Endothelial cell of umbilical vein (primary cell): ENCODE measurements around the gene PDGFRB. TPM values are rescaled to one million over a fixed set of nuclear protein-coding genes. Genes with fewer than 3 reads are reported as not detected.

Experiments
- BruUV-seq: library from RNA; stranded (reverse); fragments of 400-500 nt; replicated peaks from 2 replicates; lab custom pipeline; 2021; lab: Mats Ljungman, UMichigan
- CTCF ChIA-PET: fragments of 300-600, 350-600 bp; sonication (Branson Sonifier 250); formaldehyde crosslinking; loops from one replicate; lab custom pipeline; 2021; ENCODE audit warnings: antibody characterized with exemption, inconsistent platforms; lab: Charles Lee
- POLR2A ChIA-PET: fragments of 300-600, 350-600 bp; sonication (Branson Sonifier 250); formaldehyde crosslinking; loops from one replicate; lab custom pipeline; 2021; ENCODE audit warnings: antibody characterized with exemption, inconsistent platforms; lab: Charles Lee
- DNase-seq: peaks from one replicate; pipeline ENCODE4 v3.0.0-alpha.2; 2011; ENCODE audit warnings: low read depth, low spot score
- FAIRE-seq: peaks from 2 replicates; lab custom pipeline; 2011; peaks lifted over from hg19 to GRCh38; lab: Jason Lieb, UNC
- H2AFZ ChIP-seq: 2 replicates; pipeline ENCODE4 v1.6.0; 2012; ENCODE audit warnings: low read depth, low read length, control low read depth, inconsistent platforms
- H3K27ac ChIP-seq: 2 replicates; pipeline ENCODE4 v1.5.1; 2011; ENCODE audit warnings: low read depth, mild to moderate bottlenecking, control low read depth, low read length, moderate library complexity; ENCODE audit not compliant: insufficient read depth
- H3K27me3 ChIP-seq, 2 experiments: 2 replicates each; pipeline versions ENCODE4 v1.6.0 to v1.6.1; 2011; ENCODE audit warnings: low read length in 2 of 2, mixed read lengths in 1 of 2; ENCODE audit not compliant: control insufficient read depth in 2 of 2, insufficient read depth in 2 of 2
- H3K36me3 ChIP-seq, 2 experiments: 2 replicates in 1 of 2; 3 replicates in 1 of 2; pipeline ENCODE4 v1.5.1; 2011; ENCODE audit warnings: low read length in 2 of 2, mild to moderate bottlenecking in 1 of 2, moderate library complexity in 1 of 2; ENCODE audit not compliant: control insufficient read depth in 2 of 2, insufficient read depth in 2 of 2; ENCODE audit errors: extremely low read depth in 1 of 2
- H3K4me1 ChIP-seq: 3 replicates; pipeline ENCODE4 v1.5.1; 2011; ENCODE audit warnings: mild to moderate bottlenecking, low read length; ENCODE audit not compliant: control insufficient read depth, insufficient read depth; ENCODE audit errors: extremely low read depth
- H3K4me2 ChIP-seq: 2 replicates; pipeline ENCODE4 v1.6.1; 2011; ENCODE audit warnings: low read length, control low read depth, mixed read lengths; ENCODE audit not compliant: insufficient read depth
- H3K4me3 ChIP-seq, 3 experiments: fragments of 200-600 bp in 1 of 3; sonication (generic), shearing (Covaris generic) in 1 of 3; replicated peaks in 1 of 3; 2 replicates each; pipeline ENCODE4 v1.5.1; 2011 to 2016; ENCODE audit warnings: control low read depth in 3 of 3, low read length in 3 of 3, mild to moderate bottlenecking in 2 of 3, inconsistent platforms in 1 of 3, low read depth in 1 of 3, moderate library complexity in 1 of 3; ENCODE audit not compliant: insufficient read depth in 1 of 3
- H3K79me2 ChIP-seq: 2 replicates; pipeline ENCODE4 v1.6.0; 2012; ENCODE audit warnings: low read length, inconsistent platforms; ENCODE audit not compliant: control insufficient read depth, insufficient read depth
- H3K9ac ChIP-seq: replicated peaks from 2 replicates; pipeline ENCODE3; 2011; ENCODE audit warnings: low read length, control low read depth; ENCODE audit not compliant: insufficient read depth; ENCODE audit errors: extremely low read depth
- H3K9me1 ChIP-seq: replicated peaks from 3 replicates; pipeline ENCODE4 v1.6.0; 2011; ENCODE audit warnings: mild to moderate bottlenecking, low read length; ENCODE audit not compliant: control insufficient read depth, insufficient read depth; ENCODE audit errors: extremely low read depth
- H3K9me3 ChIP-seq: replicated peaks from 2 replicates; pipeline ENCODE4 v1.5.1; 2012; ENCODE audit warnings: low read length, inconsistent platforms; ENCODE audit not compliant: control insufficient read depth, insufficient read depth
- H4K20me1 ChIP-seq: replicated peaks from 2 replicates; pipeline ENCODE3; 2011; ENCODE audit warnings: mild to moderate bottlenecking, low read length; ENCODE audit not compliant: control insufficient read depth, insufficient read depth; ENCODE audit errors: extremely low read depth
- CTCF ChIP-seq, 2 donors: IDR thresholded peaks; 1 replicate in 1 of 2; 2 replicates in 1 of 2; pipeline ENCODE4 v1.5.1; 2011; ENCODE audit warnings: low read length in 2 of 2, mild to moderate bottlenecking in 2 of 2, moderate library complexity in 2 of 2, control low read depth in 1 of 2, inconsistent platforms in 1 of 2, low read depth in 1 of 2; ENCODE audit not compliant: insufficient read depth in 1 of 2; ENCODE audit errors: extremely low read depth in 1 of 2
- EZH2 ChIP-seq: IDR thresholded peaks from 2 replicates; pipeline ENCODE4 v1.6.1; 2012; ENCODE audit warnings: borderline replicate concordance, low read depth, mild to moderate bottlenecking, moderate library complexity, low read length, inconsistent platforms; ENCODE audit not compliant: severe bottlenecking
- FOS ChIP-seq: IDR thresholded peaks from 2 replicates; pipeline ENCODE4 v1.6.1; 2011; ENCODE audit warnings: mild to moderate bottlenecking, low read length, moderate library complexity, borderline replicate concordance; ENCODE audit not compliant: insufficient read depth
- GATA2 ChIP-seq: IDR thresholded peaks from 2 replicates; pipeline ENCODE4 v1.7.0; 2011; ENCODE audit warnings: low read depth, mild to moderate bottlenecking, moderate library complexity, mixed read lengths, low read length; ENCODE audit not compliant: insufficient read length, insufficient read depth
- JUN ChIP-seq: IDR thresholded peaks from 2 replicates; pipeline ENCODE4 v1.6.1; 2011; ENCODE audit warnings: borderline replicate concordance, low read depth; ENCODE audit not compliant: insufficient read length, insufficient read depth
- MYC ChIP-seq: IDR thresholded peaks from one replicate; pipeline ENCODE4 v1.6.1; 2011; ENCODE audit warnings: mild to moderate bottlenecking, low read depth, low read length
- POLR2A ChIP-seq: IDR thresholded peaks from 2 replicates; pipeline ENCODE4 v1.6.1; 2012; ENCODE audit warnings: low read depth, mild to moderate bottlenecking, control low read depth, low read length
- POLR2AphosphoS5 ChIP-seq: IDR thresholded peaks from 2 replicates; pipeline ENCODE4 v1.6.1; 2012; ENCODE audit warnings: low read depth, mild to moderate bottlenecking, control low read depth, low read length, moderate library complexity; ENCODE audit not compliant: insufficient read depth
- dilution Hi-C: fragments of 300-500 bp; cut with MboI; formaldehyde crosslinking; loops from one replicate; pipeline ENCODE4 v1.15.0; 2019; ENCODE audit warnings: low sequenced_read_pairs; ENCODE audit not compliant: extremely low pct_ligation_motif_present
- intact Hi-C: fragments of 100-400 bp; cut with micrococcal nuclease; formaldehyde crosslinking; loops from one replicate; pipeline ENCODE4 v1.10.0; 2022
- polyA plus RNA-seq, 4 experiments: library from polyadenylated mRNA; depleted of rRNA in 3 of 4; stranded (reverse) in 3 of 4; unstranded in 1 of 4; fragments of >200 nt; gene quantifications; 2 replicates each; pipeline versions ENCODE4 v1.2.1 to v1.2.3, GENCODE V29; 2011 to 2012; ENCODE audit warnings: missing spikeins in 1 of 4
- total RNA-seq: library from RNA; stranded (reverse); gene quantifications from 2 replicates; pipeline ENCODE4 v1.2.3, GENCODE V29; 2021
- TF ChIP-seq, protein P1 (sequence below): IDR thresholded peaks from 2 replicates; pipeline ENCODE4 v1.6.1; 2011; ENCODE audit not compliant: insufficient read depth, insufficient read length

Gene PDGFRB
- total and polyA plus RNA-seq, 2 donors (not counting 3 experiments of a cell fraction or from before 2014, with no cell fraction given): 1.4 to 1.7 TPM

GRCh38 chr5:150184006-150184405, 28.4 kb upstream of the PDGFRB start:
- Histone ChIP-seq H3K9ac (no peak overlapping the region), H3K27me3 (peaks cover 16 to 31% of the 10 kb centered on the region in 2 experiments), H3K9me3 (no peaks in the 10 kb centered on the region), H3K27ac (no peak overlapping the region), H3K4me1 (no peaks in the 10 kb centered on the region), H3K36me3 (no peaks in the 10 kb centered on the region), H4K20me1 (no peaks in the 10 kb centered on the region), H3K4me2 (no peak overlapping the region), H3K9me1 (no peaks in the 10 kb centered on the region), H2AFZ (no peak overlapping the region), H3K79me2 (no peaks in the 10 kb centered on the region), H3K4me3 (no peak overlapping the region)
- POLR2A ChIA-PET: no interaction called here
- dilution Hi-C loops: no loop called here
- DNase-seq (no peak), FAIRE-seq (no peak)
- TF ChIP-seq POLR2A (no peak), EZH2 (no peak), CTCF (IDR thresholded peaks at IDR 0.05; ENCODE audit: extremely low read depth in 1 of 2, insufficient read depth in 1 of 2, low read depth in 1 of 2, low read length in 2 of 2) (no peak), MYC (no peak), POLR2AphosphoS5 (no peak), JUN (no peak), FOS (no peak), GATA2 (no peak)
- TF ChIP-seq, protein P1, sequence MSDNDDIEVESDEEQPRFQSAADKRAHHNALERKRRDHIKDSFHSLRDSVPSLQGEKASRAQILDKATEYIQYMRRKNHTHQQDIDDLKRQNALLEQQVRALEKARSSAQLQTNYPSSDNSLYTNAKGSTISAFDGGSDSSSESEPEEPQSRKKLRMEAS: no peak
- no TSS peak for BruUV-seq
- CTCF ChIA-PET: no interaction called here
- intact Hi-C loops: no loop called here
